ENCODE data around the gene DPYSL3. TPM values are rescaled to one million over a fixed set of nuclear protein-coding genes. Genes with fewer than 3 reads are reported as not detected.

The DPYSL3 gene
- total RNA-seq, 2 donors from 2014 or later: 10.0 to 23.9 TPM

- ATAC-seq (no peak), DNase-seq (no peak)
Observed at GRCh38 chr5:147452165-147452811, 57.6 kb downstream of the DPYSL3 start.

GRCh38 chr5:147451193-147451592 is 58.7 kb downstream of the DPYSL3 start:
- intact Hi-C loops (cut with DNase I, micrococcal nuclease): loop anchor here in 1 of 2 donors (5.0 to 10.0 kb wide), 2 partner anchors 54 to 106 kb away; no protein-coding TSS in a partner anchor
- ATAC-seq (no peak), DNase-seq (no peak)

More at GRCh38 chr5:147452165-147452811, 57.6 kb downstream of the DPYSL3 start:
- intact Hi-C loops (cut with DNase I, micrococcal nuclease): loop anchor here in 1 of 2 donors (5.0 to 10.0 kb wide), 2 partner anchors 53 to 105 kb away; no protein-coding TSS in a partner anchor

GRCh38 chr5:147450606-147451005 is 59.3 kb downstream of the DPYSL3 start:
- intact Hi-C loops (cut with DNase I, micrococcal nuclease): loop anchor here in 1 of 2 donors (5.0 to 10.0 kb wide), 2 partner anchors 54 to 107 kb away; no protein-coding TSS in a partner anchor
- DNase-seq (no peak), ATAC-seq (no peak)

- intact Hi-C loops (cut with DNase I, micrococcal nuclease): no loop called here
- DNase-seq: no peak
- no peak for ATAC-seq
Observed at GRCh38 chr5:147448766-147449165, 61.1 kb downstream of the DPYSL3 start.

GRCh38 chr5:147446523-147446922 is 63.3 kb downstream of the DPYSL3 start:
- intact Hi-C loops (cut with DNase I, micrococcal nuclease): no loop called here
- no peak for ATAC-seq

GRCh38 chr5:147445917-147446316 is 64.0 kb downstream of the DPYSL3 start:
- no peak for DNase-seq
- intact Hi-C loops (cut with DNase I, micrococcal nuclease): no loop called here
- no peak for ATAC-seq

More at GRCh38 chr5:147446523-147446922, 63.3 kb downstream of the DPYSL3 start:
- DNase-seq: no peak

- intact Hi-C loops (cut with DNase I, micrococcal nuclease): no loop called here
- ATAC-seq (no peak), DNase-seq (no peak)
Observed at GRCh38 chr5:147445090-147445489, 64.8 kb downstream of the DPYSL3 start.

GRCh38 chr5:147442224-147442623 is 67.6 kb downstream of the DPYSL3 start:
- no peak for ATAC-seq
- intact Hi-C loops (cut with DNase I, micrococcal nuclease): no loop called here
- no peak for DNase-seq

- ATAC-seq (no peak), DNase-seq (no peak)
- intact Hi-C loops (cut with DNase I, micrococcal nuclease): no loop called here
Observed at GRCh38 chr5:147441191-147441695, 68.6 kb downstream of the DPYSL3 start.

- DNase-seq: no peak
- ATAC-seq: no peak
- intact Hi-C loops (cut with DNase I, micrococcal nuclease): no loop called here
Observed at GRCh38 chr5:147439254-147439653, 70.6 kb downstream of the DPYSL3 start.

GRCh38 chr5:147437161-147437596 is 72.7 kb downstream of the DPYSL3 start:
- no peak for ATAC-seq
- intact Hi-C loops (cut with DNase I, micrococcal nuclease): no loop called here
- DNase-seq: no peak

GRCh38 chr5:147436596-147436995 is 73.3 kb downstream of the DPYSL3 start:
- no peak for ATAC-seq
- intact Hi-C loops (cut with DNase I, micrococcal nuclease): no loop called here
- DNase-seq: no peak

- DNase-seq (no peak), ATAC-seq (peak; percentile 97)
- intact Hi-C loops (cut with DNase I, micrococcal nuclease): no loop called here
Observed at GRCh38 chr5:147434049-147434448, 75.8 kb downstream of the DPYSL3 start.

- DNase-seq (no peak), ATAC-seq (no peak)
- intact Hi-C loops (cut with DNase I, micrococcal nuclease): no loop called here
Observed at GRCh38 chr5:147432323-147432722, 77.5 kb downstream of the DPYSL3 start.

- ATAC-seq: no peak
- intact Hi-C loops (cut with DNase I, micrococcal nuclease): no loop called here
- DNase-seq: no peak
Observed at GRCh38 chr5:147431586-147431985, 78.3 kb downstream of the DPYSL3 start.

- no peak for ATAC-seq
- intact Hi-C loops (cut with DNase I, micrococcal nuclease): no loop called here
- DNase-seq: no peak
Observed at GRCh38 chr5:147430628-147431027, 79.2 kb downstream of the DPYSL3 start.

- no peak for DNase-seq
- intact Hi-C loops (cut with DNase I, micrococcal nuclease): no loop called here
- no peak for ATAC-seq
Observed at GRCh38 chr5:147427521-147428401, 82.1 kb downstream of the DPYSL3 start.

- no peak for DNase-seq
- ATAC-seq: no peak
- intact Hi-C loops (cut with DNase I, micrococcal nuclease): no loop called here
Observed at GRCh38 chr5:147426640-147427327, 83.1 kb downstream of the DPYSL3 start.

GRCh38 chr5:147418613-147419012 is 91.3 kb downstream of the DPYSL3 start:
- intact Hi-C loops (cut with DNase I, micrococcal nuclease): no loop called here
- DNase-seq (no peak), ATAC-seq (no peak)

All from left colon (tissue), 2 donors.